ENCODE results near the gene GON4L. TPM values are rescaled to one million over a fixed set of nuclear protein-coding genes. Genes with fewer than 3 reads are reported as not detected.
"Not testable (repeated sequence)": the region's sequence is repeated elsewhere in the genome, so short reads cannot be mapped to it uniquely, and the experiment has no call there.

Gene GON4L
- total RNA-seq, 8 experiments from 2014 or later: 21.3 to 71.5 (median 42.9) TPM

DNA sequence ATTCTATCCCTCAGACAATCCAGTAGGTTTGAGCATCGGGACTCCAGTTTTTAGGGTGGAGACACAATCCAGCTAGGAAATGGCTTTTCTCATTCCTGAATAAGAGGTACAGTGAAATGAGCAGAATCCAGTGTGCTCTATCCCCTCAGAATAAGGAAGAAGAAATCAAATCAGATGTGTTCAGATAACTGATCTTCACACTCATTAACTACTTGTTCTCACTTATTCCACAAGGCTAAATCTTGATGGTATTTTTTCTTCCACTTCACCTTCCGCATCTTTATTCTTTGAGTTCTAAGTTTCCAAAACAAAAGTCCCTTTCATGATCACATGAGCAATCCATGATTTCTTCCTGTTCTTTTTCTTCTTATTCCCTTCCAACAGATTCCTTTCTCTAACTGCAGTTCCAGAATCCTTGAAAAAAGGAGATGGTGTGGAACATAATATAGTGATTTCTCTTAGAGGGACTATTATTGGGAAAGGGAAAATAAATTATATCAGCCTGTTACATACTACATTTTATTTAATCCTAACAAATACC lies 4.0 kb upstream of the GON4L start:
- 27 to 100% (median 55%) methylated on average over 1 to 2 of the region's 2 CpGs for WGBS, 10 experiments
- peak overlapping the region; percentile 97 to 98 for H3K27ac ChIP-seq
- in situ Hi-C loops (cut with MboI; ENCODE audit: low pct_unique_long_range_greater_than_20kb in 2 of 9, low sequenced_read_pairs in 9 of 9, unreplicated experiment in 9 of 9): no loop called here
- ATAC-seq (replicated peaks in 6 of 8): no peak
- H3K4me3 ChIP-seq: peak overlapping the region; percentile 73 to 97 (median 82)
- peaks cover 14 to 21% of the 10 kb centered on the region in 2 donors for H3K4me1 ChIP-seq (replicated peaks in 1 of 2)

DNA sequence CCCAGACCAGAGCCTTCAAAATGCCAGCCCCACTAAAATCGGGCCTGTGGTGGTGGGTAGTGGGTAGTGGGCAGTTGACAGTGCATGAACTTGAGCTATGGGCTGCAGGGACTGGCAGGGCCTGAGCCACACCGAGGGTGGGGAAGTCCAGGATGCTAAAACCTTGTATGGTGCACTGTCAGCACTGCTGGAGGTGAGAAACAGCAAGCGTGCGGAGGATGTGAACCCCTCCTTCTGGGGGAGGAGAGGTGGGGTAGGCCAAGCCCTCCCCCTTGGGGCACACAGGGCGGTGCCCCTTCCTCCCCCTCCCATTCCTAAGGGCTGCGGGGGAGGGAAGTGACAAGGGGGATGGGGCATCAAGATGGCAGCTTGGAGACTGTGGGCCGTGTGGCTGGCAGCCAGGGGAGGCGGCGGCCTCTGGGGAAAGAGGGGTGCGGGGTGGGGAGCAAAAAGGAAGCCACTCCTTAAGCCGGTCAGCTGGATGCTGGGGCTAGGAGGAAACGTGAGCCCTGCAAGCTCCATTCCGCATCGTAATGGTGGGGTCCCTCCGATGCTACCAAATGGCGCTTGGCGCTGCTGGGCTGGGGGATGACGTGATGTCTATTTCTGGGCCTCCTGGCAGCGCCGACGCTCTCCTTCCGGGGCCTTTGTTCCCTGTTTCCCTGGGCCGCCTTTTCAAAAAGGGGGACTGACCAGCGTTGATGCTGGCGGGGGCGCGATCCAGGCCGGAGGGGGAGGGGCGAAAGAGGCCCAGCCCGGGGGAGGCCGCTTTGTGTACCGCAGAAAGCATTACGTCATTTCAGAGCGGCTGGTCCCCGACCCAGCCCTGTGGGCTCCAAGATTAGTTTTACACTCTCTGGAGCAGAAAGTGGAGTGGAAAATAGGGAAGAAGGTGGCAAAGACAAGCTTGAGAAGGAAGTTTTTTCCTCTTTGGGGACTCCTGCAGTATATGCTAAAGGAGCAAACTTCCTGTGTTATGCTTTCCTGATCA lies 3.2 kb upstream of the GON4L start:
- ATAC-seq (replicated peaks in 6 of 8): peak; percentile 2 to 76 (median 73)
- in situ Hi-C loops (cut with MboI; ENCODE audit: low pct_unique_long_range_greater_than_20kb in 2 of 9, low sequenced_read_pairs in 9 of 9, unreplicated experiment in 9 of 9): no loop called here
- Histone ChIP-seq H3K4me1 (replicated peaks in 1 of 2) (peaks cover 14 to 22% of the 10 kb centered on the region in 2 donors), H3K27ac (peak overlapping the region; percentile 97 to 98), H3K4me3 (peak overlapping the region; percentile 73 to 97 (median 82))
- WGBS, 10 experiments: 0 to 4% (median 0%) methylated on average over 2 to 15 of the region's 35 CpGs; no CpG with 5 or more reads in 5 of the 10 experiments

DNA sequence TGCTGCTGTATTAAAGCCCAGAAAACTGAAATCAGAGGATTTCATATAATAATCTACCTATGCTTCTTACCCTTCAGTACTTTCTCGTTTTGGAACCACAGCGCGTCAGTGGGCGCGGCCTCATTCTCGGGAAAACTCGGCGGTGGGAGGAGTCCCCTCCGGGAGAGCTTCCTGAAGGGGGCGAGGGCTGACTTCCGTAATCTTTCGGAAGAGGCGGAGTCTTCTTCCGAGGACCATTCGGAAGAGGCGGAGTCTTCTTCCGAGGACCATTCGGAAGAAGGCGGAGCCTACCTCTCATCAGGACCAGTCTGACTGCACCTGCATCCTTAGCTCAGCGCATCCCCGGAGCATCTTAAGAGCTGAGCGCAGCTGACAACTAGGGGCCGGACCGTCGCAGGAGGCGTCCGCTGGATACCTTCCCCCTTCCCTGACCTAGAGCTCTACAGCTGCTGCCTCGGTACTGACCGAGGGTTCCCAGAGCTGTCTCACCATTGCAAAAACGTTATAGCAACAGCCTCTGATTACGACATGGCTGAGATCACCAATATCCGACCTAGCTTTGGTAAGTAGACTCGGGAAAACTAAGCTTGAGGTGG lies 2.3 kb upstream of the GON4L start, which contains the start of gene SYT11:
Gene SYT11 (plus strand): TSS at position 334 of the 596 bp plus-strand sequence. CDS start 195 bp downstream, at position 529.
- Histone ChIP-seq H3K4me3 (peak within 1 kb of the TSS; percentile 73 to 97 (median 82)), H3K27ac (peak within 1 kb of the TSS; percentile 97 to 98), H3K4me1 (replicated peaks in 1 of 2) (peaks cover 14 to 22% of the 10 kb centered on the region in 2 donors)
- 0 to 3% (median 0%) methylated on average over 1 to 23 of the region's 33 CpGs; no CpG with 5 or more reads in 2 of the 10 experiments for WGBS, 10 experiments
- in situ Hi-C loops (cut with MboI; ENCODE audit: low pct_unique_long_range_greater_than_20kb in 2 of 9, low sequenced_read_pairs in 9 of 9, unreplicated experiment in 9 of 9): no loop called here
- peak; percentile 71 to 86 (median 75) for ATAC-seq (replicated peaks in 6 of 8)

DNA sequence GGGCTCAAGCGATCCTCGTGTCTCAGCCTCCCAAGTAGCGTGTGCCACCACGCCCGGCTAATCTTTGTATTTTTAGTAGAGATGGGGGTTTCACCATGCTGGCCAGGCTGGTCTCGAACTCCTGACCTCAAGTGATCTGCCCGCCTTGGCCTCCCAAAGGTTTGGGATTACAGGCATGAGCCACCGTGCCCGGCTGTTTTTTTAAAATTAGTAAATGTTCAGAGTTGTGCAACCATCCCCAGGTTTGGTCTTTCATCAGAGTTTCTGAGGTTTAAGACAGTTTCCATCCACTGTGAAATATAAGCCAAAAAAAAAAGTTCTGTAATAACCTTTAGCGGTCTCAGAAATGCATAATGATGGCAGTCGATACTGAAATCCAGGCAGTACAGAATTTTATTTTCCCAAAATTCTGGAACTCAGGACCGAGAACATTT lies 1.8 kb upstream of the GON4L start:
- H3K4me3 ChIP-seq: peak overlapping the region; percentile 73 to 97 (median 82)
- WGBS, 10 experiments: 47 to 96% (median 74%) methylated on average over 2 to 11 of the region's 12 CpGs
- H3K4me1 ChIP-seq (replicated peaks in 1 of 2): peaks cover 14 to 22% of the 10 kb centered on the region in 2 donors
- peak in 3 of 8 experiments; percentile 2 to 4 (median 3) for ATAC-seq (replicated peaks in 6 of 8)
- H3K27ac ChIP-seq: peak overlapping the region; percentile 18 to 66
- in situ Hi-C loops (cut with MboI; ENCODE audit: low pct_unique_long_range_greater_than_20kb in 2 of 9, low sequenced_read_pairs in 9 of 9, unreplicated experiment in 9 of 9): no loop called here

DNA sequence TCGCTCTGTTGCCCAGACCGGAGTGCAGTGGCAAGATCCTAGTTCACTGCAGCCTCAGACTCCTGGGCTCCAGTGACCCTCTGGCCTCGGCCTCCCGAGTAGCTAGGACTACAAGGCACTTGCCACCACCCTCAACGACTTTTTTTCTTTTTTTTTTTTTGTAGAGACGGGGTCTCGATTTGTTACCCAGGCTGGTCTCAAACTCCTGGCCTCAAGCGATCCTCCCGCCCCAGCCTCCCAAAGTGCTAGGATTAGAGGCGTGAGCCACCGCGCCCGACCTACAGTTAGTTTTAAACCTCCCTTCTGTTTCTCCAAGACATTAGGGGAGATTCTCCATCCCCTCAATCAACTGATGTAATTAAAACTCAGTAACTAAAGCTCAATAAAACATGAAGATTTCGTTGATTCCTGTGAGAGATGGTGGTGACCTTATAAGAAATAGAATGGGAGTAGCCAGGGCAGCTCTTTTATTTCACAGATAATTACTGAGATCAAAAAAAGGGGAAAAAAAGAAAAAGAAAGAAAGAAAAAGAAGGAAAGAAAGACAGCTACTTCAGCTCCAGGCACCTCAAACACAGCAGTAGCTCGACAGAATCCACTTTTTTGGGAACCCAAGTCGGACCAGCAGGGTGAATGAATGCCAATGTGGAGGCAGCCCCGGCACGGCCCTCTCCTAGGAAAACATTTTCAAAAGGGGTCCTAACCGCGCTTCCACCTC lies 598 bp downstream of the GON4L start:
- peak overlapping the region; percentile 60 to 84 for H3K27ac ChIP-seq
- 20 to 58% (median 45%) methylated on average over 6 to 20 of the region's 20 CpGs for WGBS, 10 experiments

DNA sequence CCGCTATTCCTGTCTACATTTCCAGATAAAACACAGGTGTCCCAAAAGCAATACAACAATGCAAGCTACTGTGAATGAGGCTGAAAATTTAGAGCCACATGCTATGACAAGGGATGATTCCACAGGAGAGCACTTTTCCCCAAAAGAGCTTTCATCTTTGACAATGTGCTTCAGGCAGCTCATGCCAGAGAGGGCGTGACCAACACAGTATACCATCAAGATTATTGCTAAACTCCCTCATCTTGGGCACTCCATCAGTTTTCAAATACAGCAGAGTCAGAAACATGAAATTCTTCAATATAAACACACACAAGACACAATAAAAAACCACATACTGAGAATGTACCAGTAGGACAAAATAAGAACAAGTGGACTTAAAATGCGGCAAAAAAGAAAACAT lies 6.7 kb downstream of the GON4L start:
- peaks cover 4 to 5% of the 10 kb centered on the region in 2 donors for H3K4me1 ChIP-seq (replicated peaks in 1 of 2)
- ATAC-seq (replicated peaks in 6 of 8): no peak
- 85 to 100% (median 100%) methylated on average over 1 to 3 of the region's 3 CpGs; no CpG with 5 or more reads in 1 of the 10 experiments for WGBS, 10 experiments
- no peak overlapping the region for H3K4me3 ChIP-seq
- no peak overlapping the region for H3K27ac ChIP-seq
- in situ Hi-C loops (cut with MboI; ENCODE audit: low pct_unique_long_range_greater_than_20kb in 2 of 9, low sequenced_read_pairs in 9 of 9, unreplicated experiment in 9 of 9): no loop called here

More for the DNA sequence above, 598 bp downstream of the GON4L start:
- Histone ChIP-seq H3K4me3 (peak overlapping the region; percentile 57 to 89 (median 77)), H3K4me1 (replicated peaks in 1 of 2) (peaks cover 6 to 9% of the 10 kb centered on the region in 2 donors)
- ATAC-seq (replicated peaks in 6 of 8): no peak
- in situ Hi-C loops (cut with MboI; ENCODE audit: low pct_unique_long_range_greater_than_20kb in 2 of 9, low sequenced_read_pairs in 9 of 9, unreplicated experiment in 9 of 9): no loop called here

DNA sequence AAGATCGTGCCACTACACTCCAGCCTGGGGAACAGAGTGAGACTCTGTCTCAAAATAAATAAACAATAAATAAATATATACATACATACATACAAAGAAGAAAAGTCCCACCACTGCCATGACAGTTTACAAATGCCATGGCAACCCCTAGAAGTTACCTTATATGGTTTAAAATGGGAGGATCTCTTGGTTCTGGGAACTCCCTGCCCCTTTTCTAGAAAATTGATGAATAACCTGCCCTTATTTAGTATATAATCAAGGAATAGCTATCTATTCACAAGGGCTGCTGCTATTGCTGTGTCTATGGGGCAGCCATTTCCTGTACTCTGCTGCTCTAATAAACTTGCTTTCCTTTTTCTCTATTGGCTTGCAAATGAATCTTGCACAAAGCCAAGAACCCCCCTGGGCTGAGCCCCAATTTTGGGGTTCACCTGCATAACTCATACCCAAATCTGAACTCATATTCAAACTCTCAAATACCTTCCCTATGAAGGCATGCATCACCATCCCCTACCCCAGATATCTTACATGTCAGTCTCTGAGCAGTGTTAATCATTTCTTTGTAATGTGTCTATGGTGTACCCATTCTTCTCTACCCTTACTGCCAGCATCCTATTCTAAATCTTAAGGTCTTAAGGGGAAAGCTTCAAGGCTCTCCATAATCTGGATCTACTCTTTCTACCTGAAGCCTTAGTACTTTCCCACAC lies 9.0 kb downstream of the GON4L start:
- no peak overlapping the region for H3K27ac ChIP-seq
- peaks cover 4 to 9% of the 10 kb centered on the region in 2 donors for H3K4me1 ChIP-seq (replicated peaks in 1 of 2)
- WGBS, 10 experiments: 83 to 100% (median 100%) methylated on average over 1 of the region's 1 CpG; no CpG with 5 or more reads in 5 of the 10 experiments
- no peak overlapping the region for H3K4me3 ChIP-seq
- in situ Hi-C loops (cut with MboI; ENCODE audit: low pct_unique_long_range_greater_than_20kb in 2 of 9, low sequenced_read_pairs in 9 of 9, unreplicated experiment in 9 of 9): no loop called here
- ATAC-seq (replicated peaks in 6 of 8): peak in 3 of 8 experiments; percentile 44 to 49 (median 46)

DNA sequence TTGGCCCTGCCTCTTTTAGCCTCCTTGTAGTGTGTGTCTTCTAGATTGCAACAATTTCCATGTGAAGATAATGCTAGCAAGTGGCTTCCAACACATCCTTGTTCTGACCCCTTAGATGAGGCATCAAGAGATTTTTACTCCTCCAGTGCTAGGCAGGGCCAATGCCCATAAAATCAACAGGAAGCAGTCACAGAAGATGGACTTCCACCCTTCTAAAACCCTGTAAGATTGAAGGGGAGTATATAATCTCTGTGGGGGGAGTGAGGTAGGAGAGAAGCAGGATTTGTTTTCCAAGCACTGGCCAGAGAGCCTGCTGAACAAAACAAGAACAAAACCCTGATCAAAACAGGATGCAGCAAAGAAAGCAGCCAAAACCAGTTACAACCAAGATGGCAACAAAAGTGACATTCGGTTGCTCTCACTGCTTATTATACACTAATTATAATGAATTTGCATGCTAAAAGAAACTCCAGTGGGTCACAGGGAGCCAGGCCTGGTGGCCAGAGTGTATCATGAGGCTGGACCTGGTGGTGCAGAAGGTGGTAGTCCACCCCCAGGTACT lies 12.1 kb downstream of the GON4L start:
- in situ Hi-C loops (cut with MboI; ENCODE audit: low pct_unique_long_range_greater_than_20kb in 2 of 9, low sequenced_read_pairs in 9 of 9, unreplicated experiment in 9 of 9): no loop called here
- H3K27ac ChIP-seq: no peak overlapping the region
- H3K4me1 ChIP-seq (replicated peaks in 1 of 2): peaks cover 0 to 4% of the 10 kb centered on the region in 2 donors
- 63 to 100% (median 83%) methylated on average over 1 of the region's 1 CpG; no CpG with 5 or more reads in 5 of the 10 experiments for WGBS, 10 experiments
- no peak overlapping the region for H3K4me3 ChIP-seq
- peak in 4 of 8 experiments; percentile 24 to 58 (median 42) for ATAC-seq (replicated peaks in 6 of 8)

DNA sequence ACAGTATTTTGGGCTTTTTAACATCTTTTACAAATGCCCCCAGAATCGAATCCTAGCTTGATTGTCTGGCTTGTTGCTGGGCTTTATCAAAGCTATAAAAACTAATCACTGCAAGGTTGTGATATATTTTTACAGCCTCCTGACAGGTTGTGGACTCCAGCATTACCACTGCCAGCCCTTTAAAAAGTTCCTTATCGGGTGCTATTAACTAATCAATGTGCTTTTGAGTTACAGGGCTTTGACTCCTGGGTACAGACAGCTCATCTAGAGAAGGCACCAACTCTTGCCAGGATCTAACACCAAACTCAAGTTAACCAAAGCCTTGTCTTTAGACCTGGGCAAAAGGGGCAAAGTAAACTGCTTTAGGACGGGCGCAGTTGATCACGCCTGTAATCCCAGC lies 16.6 kb downstream of the GON4L start:
- no peak overlapping the region for H3K27ac ChIP-seq
- peaks cover 0 to 4% of the 10 kb centered on the region in 2 donors for H3K4me1 ChIP-seq (replicated peaks in 1 of 2)
- in situ Hi-C loops (cut with MboI; ENCODE audit: low pct_unique_long_range_greater_than_20kb in 2 of 9, low sequenced_read_pairs in 9 of 9, unreplicated experiment in 9 of 9): no loop called here
- WGBS, 10 experiments: 75 to 100% (median 92%) methylated on average over 1 to 5 of the region's 5 CpGs; no CpG with 5 or more reads in 1 of the 10 experiments
- no peak for ATAC-seq (replicated peaks in 6 of 8)
- H3K4me3 ChIP-seq: no peak overlapping the region

DNA sequence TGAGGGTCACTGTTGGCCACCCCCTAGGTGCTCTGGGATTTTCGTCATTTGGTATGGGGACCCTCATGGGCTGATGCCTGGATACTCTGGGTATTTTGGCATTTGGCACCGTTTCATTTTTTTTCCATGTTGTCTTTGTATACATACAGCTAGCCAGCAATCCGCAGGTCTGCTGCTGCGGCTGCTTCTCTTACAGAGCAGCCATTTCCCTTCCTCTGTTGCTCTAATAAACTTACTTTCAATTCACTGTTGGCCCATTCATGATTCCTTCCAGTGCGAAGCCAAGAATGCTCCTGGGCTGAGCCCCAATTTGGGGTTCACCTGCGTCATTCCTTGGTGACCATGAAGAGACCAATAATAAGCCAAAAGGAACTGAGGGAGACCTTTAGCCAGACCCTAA lies 21.5 kb downstream of the GON4L start:
- Histone ChIP-seq H3K27ac (no peak overlapping the region), H3K4me3 (no peak overlapping the region), H3K4me1 (replicated peaks in 1 of 2) (peaks cover 0 to 12% of the 10 kb centered on the region in 2 donors)
- in situ Hi-C loops (cut with MboI; ENCODE audit: low pct_unique_long_range_greater_than_20kb in 2 of 9, low sequenced_read_pairs in 9 of 9, unreplicated experiment in 9 of 9): no loop called here
- no peak for ATAC-seq (replicated peaks in 6 of 8)
- WGBS, 10 experiments: 89 to 100% (median 96%) methylated on average over 1 to 6 of the region's 6 CpGs; no CpG with 5 or more reads in 1 of the 10 experiments

DNA sequence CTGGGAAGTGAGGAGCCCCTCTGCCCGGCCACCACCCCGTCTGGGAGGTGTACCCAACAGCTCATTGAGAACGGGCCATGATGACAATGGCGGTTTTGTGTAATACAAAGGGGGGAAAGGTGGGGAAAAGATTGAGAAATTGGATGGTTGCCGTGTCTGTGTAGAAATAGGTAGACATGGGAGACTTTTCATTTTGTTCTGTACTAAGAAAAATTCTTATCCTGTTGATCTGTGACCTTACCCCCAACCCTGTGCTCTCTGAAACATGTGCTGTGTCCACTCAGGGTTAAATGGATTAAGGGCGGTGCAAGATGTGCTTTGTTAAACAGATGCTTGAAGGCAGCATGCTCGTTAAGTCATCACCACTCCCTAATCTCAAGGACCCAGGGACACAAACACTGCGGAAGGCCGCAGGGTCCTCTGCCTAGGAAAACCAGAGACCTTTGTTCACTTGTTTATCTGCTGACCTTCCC lies 22.1 kb downstream of the GON4L start:
- H3K4me3 ChIP-seq; in situ Hi-C loops (cut with MboI; ENCODE audit: low pct_unique_long_range_greater_than_20kb in 2 of 9, low sequenced_read_pairs in 9 of 9, unreplicated experiment in 9 of 9); ATAC-seq (replicated peaks in 6 of 8): not testable (repeated sequence)
- H3K27ac ChIP-seq: peak overlapping the region; percentile 8 to 75
- 70% methylated on average over 2 of the region's 9 CpGs; no CpG with 5 or more reads in 9 of the 10 experiments for WGBS, 10 experiments
- H3K4me1 ChIP-seq (replicated peaks in 1 of 2): peaks cover 0 to 12% of the 10 kb centered on the region in 2 donors
